IPS-18c (cell line): Measurements from ENCODE around the gene ANKRD33B.

Experiments used
- H3K4me3 ChIP-seq: 2 replicates; pipeline ENCODE4 v1.7.0; 2013; ENCODE audit warnings: low read depth, mild to moderate bottlenecking, low read length, moderate library complexity; ENCODE audit not compliant: insufficient read depth
- H3K9me3 ChIP-seq: one replicate; pipeline ENCODE4 v1.6.1; 2013; ENCODE audit warnings: mild to moderate bottlenecking, low read length, moderate library complexity; ENCODE audit not compliant: control insufficient read depth, insufficient read depth

The ANKRD33B gene

GRCh38 chr5:10699987-10700386 is 136.1 kb downstream of the ANKRD33B start:
- Histone ChIP-seq H3K9me3 (no peaks in the 10 kb centered on the region), H3K4me3 (no peak overlapping the region)

DNA sequence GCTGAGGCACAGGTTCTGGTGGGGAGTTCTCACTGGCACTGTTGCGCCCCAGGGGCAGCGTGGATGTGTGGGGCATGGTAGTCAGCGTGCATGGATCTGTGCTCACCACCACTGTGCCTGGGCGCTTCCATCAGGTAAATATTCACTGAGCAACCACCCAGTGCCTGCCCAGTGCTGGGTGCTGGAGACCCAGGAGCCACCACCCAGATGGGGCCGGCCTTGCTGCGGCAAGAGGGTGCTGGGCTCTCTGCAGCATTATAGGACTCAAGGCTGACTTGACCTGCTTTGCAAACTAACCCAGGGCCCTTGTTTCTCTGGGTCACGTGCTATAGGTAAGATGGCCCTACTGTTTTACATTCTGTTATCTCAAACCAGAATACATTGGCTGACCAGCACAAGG is 136.6 kb downstream of the ANKRD33B start:
- H3K4me3 ChIP-seq = peak overlapping the region; percentile 9; the same call in 1 of the 2 replicates

GRCh38 chr5:10701567-10702039 is 137.7 kb downstream of the ANKRD33B start:
- H3K4me3 ChIP-seq = no peak overlapping the region
- no peaks in the 10 kb centered on the region for H3K9me3 ChIP-seq

More for the DNA sequence above, 136.6 kb downstream of the ANKRD33B start:
- H3K9me3 ChIP-seq = no peaks in the 10 kb centered on the region

DNA sequence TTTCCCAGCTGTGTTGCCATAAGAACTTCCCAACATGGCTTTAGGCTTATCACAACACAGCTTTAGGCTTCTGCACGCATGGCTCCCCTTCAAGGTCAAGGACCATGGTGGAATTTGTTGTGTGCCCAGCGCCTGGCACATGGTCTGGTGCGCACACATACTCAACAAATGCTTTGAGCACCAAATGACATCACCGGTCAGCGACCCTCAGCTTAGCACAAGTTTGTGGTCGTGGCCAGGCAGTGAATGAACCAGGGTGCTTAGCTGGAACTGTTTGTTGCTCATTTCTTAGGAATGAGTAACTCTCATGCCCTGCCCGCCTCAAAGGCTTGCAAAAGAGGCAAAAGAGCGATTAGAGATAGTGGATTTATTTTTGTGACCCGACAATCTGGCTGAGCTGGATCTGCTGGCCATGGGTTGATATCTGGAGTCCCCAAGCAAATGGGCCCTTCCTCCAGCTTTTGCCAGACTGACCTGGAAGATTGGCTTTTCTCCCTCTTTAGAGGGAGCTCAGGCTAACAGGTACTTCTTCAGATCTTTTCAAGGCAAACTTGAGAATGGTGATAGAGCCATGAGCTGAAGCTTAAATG is 138.3 kb downstream of the ANKRD33B start:
- no peak overlapping the region for H3K4me3 ChIP-seq
- H3K9me3 ChIP-seq = no peaks in the 10 kb centered on the region

- Histone ChIP-seq H3K9me3 (no peaks in the 10 kb centered on the region), H3K4me3 (no peak overlapping the region)
Measured at GRCh38 chr5:10702911-10703491, 139.1 kb downstream of the ANKRD33B start.

GRCh38 chr5:10703676-10704075 is 139.8 kb downstream of the ANKRD33B start:
- Histone ChIP-seq H3K9me3 (no peaks in the 10 kb centered on the region), H3K4me3 (no peak overlapping the region)

- no peaks in the 10 kb centered on the region for H3K9me3 ChIP-seq
Measured at GRCh38 chr5:10704949-10705621, 141.2 kb downstream of the ANKRD33B start.

DNA sequence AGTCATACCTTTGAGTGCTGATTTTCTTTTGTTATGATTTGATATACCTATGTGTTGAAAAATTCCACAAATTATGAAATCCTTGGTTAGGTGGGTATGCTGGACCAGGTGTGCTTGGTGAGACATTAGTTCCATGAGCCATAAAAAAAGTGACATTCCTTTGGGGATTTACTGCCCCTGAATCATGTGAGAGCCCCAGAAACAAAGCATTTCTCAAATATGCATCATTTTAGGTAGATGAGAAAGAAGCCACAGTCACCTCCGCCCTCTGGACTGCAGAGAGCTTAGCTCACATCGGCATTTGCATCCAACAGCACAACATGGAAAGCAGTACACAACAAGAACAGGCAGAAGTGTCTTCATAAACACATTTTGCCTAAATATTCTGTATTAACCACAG is 141.9 kb downstream of the ANKRD33B start:
- H3K4me3 ChIP-seq = no peak overlapping the region
- H3K9me3 ChIP-seq = no peaks in the 10 kb centered on the region

More at GRCh38 chr5:10704949-10705621, 141.2 kb downstream of the ANKRD33B start:
- no peak overlapping the region for H3K4me3 ChIP-seq

- Histone ChIP-seq H3K4me3 (no peak overlapping the region), H3K9me3 (no peaks in the 10 kb centered on the region)
Measured at GRCh38 chr5:10706326-10706725, 142.5 kb downstream of the ANKRD33B start.
